ENCODE results near the gene RPAP2. TPM values are rescaled to one million over a fixed set of nuclear protein-coding genes. Genes with fewer than 3 reads are reported as not detected.
"Not testable (repeated sequence)": the region's sequence is repeated elsewhere in the genome, so short reads cannot be mapped to it uniquely, and the experiment has no call there.

The RPAP2 gene
- total RNA-seq, 1 experiment from 2014 or later = 28.1 TPM

- ATAC-seq (no peak), DNase-seq (ENCODE audit: low read depth, low spot score) (no peak)
- RAD21 ChIA-PET (ENCODE audit: low non-redundant PET in 1 of 2, low total read pairs in 2 of 2, uncharacterized antibody in 2 of 2, unreplicated experiment in 2 of 2) = no interaction called here
- H3K4me2 ChIP-seq (ENCODE audit: low read length) = no peak overlapping the region
- no peaks in the 10 kb centered on the region for H3K4me1 ChIP-seq (ENCODE audit: control insufficient read depth in 1 of 2, insufficient read depth in 2 of 2, low read length in 2 of 2)
- no peaks in the 10 kb centered on the region for H4K20me1 ChIP-seq (ENCODE audit: insufficient read depth)
- no peaks in the 10 kb centered on the region for H3K36me3 ChIP-seq (ENCODE audit: control insufficient read depth in 1 of 2, insufficient read depth in 2 of 2, low read length in 2 of 2)
- no peak overlapping the region for H3K4me3 ChIP-seq (replicated peaks in 1 of 2; ENCODE audit: low read depth in 1 of 2, low read length in 2 of 2)
- CTCF ChIA-PET = interaction anchor here (1.0 kb wide), 1 partner anchor 8 kb away, joined by 3 read pairs; no protein-coding TSS in a partner anchor
- no TSS peak for BruUV-seq (replicated peaks)
- no peaks in the 10 kb centered on the region for H3K9me3 ChIP-seq (ENCODE audit: control insufficient read depth in 1 of 2, insufficient read depth in 1 of 2, low read depth in 1 of 2, low read length in 2 of 2)
- POLR2A ChIA-PET = no interaction called here
- TF ChIP-seq EGR1 (IDR thresholded peaks at IDR 0.05; ENCODE audit: low read depth) = no peak
- TF ChIP-seq RAD21 (IDR thresholded peaks at IDR 0.05; ENCODE audit: low read depth) = no peak
- no peak for TF ChIP-seq SRF (IDR thresholded peaks at IDR 0.05; ENCODE audit: low read depth)
- no peaks in the 10 kb centered on the region for H3K9me2 ChIP-seq (ENCODE audit: insufficient read depth)
- intact Hi-C loops (cut with micrococcal nuclease) = no loop called here
- no peaks in the 10 kb centered on the region for H3K27me3 ChIP-seq (ENCODE audit: insufficient read depth, low read length)
- no peak overlapping the region for H2AFZ ChIP-seq (ENCODE audit: low read depth, low read length, poor library complexity, severe bottlenecking)
- no peak overlapping the region for H3K27ac ChIP-seq (ENCODE audit: low read depth, low read length)
- H3K79me2 ChIP-seq (ENCODE audit: insufficient read depth, low read length) = no peaks in the 10 kb centered on the region
- H3K9ac ChIP-seq (ENCODE audit: low read length) = no peak overlapping the region
Observed at GRCh38 chr1:92425617-92426016, 126.8 kb downstream of the RPAP2 start.

GRCh38 chr1:92430030-92430429, 131.2 kb downstream of the RPAP2 start:
- POLR2A ChIA-PET = no interaction called here
- ATAC-seq (no peak), DNase-seq (ENCODE audit: low read depth, low spot score) (no peak)
- Histone ChIP-seq H3K9me3 (ENCODE audit: control insufficient read depth in 1 of 2, insufficient read depth in 1 of 2, low read depth in 1 of 2, low read length in 2 of 2) (no peaks in the 10 kb centered on the region), H3K4me1 (ENCODE audit: control insufficient read depth in 1 of 2, insufficient read depth in 2 of 2, low read length in 2 of 2) (no peaks in the 10 kb centered on the region), H3K4me2 (ENCODE audit: low read length) (no peak overlapping the region), H3K79me2 (ENCODE audit: insufficient read depth, low read length) (no peaks in the 10 kb centered on the region), H2AFZ (ENCODE audit: low read depth, low read length, poor library complexity, severe bottlenecking) (no peak overlapping the region), H4K20me1 (ENCODE audit: insufficient read depth) (no peaks in the 10 kb centered on the region), H3K36me3 (ENCODE audit: control insufficient read depth in 1 of 2, insufficient read depth in 2 of 2, low read length in 2 of 2) (no peaks in the 10 kb centered on the region), H3K27ac (ENCODE audit: low read depth, low read length) (no peak overlapping the region), H3K27me3 (ENCODE audit: insufficient read depth, low read length) (no peaks in the 10 kb centered on the region), H3K4me3 (replicated peaks in 1 of 2; ENCODE audit: low read depth in 1 of 2, low read length in 2 of 2) (no peak overlapping the region), H3K9ac (ENCODE audit: low read length) (no peak overlapping the region), H3K9me2 (ENCODE audit: insufficient read depth) (no peaks in the 10 kb centered on the region)
- intact Hi-C loops (cut with micrococcal nuclease) = no loop called here
- CTCF ChIA-PET = no interaction called here
- no peak for TF ChIP-seq SRF (IDR thresholded peaks at IDR 0.05; ENCODE audit: low read depth)
- no TSS peak for BruUV-seq (replicated peaks)
- RAD21 ChIA-PET (ENCODE audit: low non-redundant PET in 1 of 2, low total read pairs in 2 of 2, uncharacterized antibody in 2 of 2, unreplicated experiment in 2 of 2) = no interaction called here

- H3K9ac ChIP-seq (ENCODE audit: low read length); intact Hi-C loops (cut with micrococcal nuclease); DNase-seq (ENCODE audit: low read depth, low spot score); H3K4me1 ChIP-seq (ENCODE audit: control insufficient read depth in 1 of 2, insufficient read depth in 2 of 2, low read length in 2 of 2); H3K4me3 ChIP-seq (replicated peaks in 1 of 2; ENCODE audit: low read depth in 1 of 2, low read length in 2 of 2); BruUV-seq (replicated peaks); H3K4me2 ChIP-seq (ENCODE audit: low read length); RAD21 ChIA-PET (ENCODE audit: low non-redundant PET in 1 of 2, low total read pairs in 2 of 2, uncharacterized antibody in 2 of 2, unreplicated experiment in 2 of 2); H3K36me3 ChIP-seq (ENCODE audit: control insufficient read depth in 1 of 2, insufficient read depth in 2 of 2, low read length in 2 of 2); H2AFZ ChIP-seq (ENCODE audit: low read depth, low read length, poor library complexity, severe bottlenecking); H3K27me3 ChIP-seq (ENCODE audit: insufficient read depth, low read length); H3K79me2 ChIP-seq (ENCODE audit: insufficient read depth, low read length); CTCF ChIA-PET; H3K9me3 ChIP-seq (ENCODE audit: control insufficient read depth in 1 of 2, insufficient read depth in 1 of 2, low read depth in 1 of 2, low read length in 2 of 2); POLR2A ChIA-PET; H3K27ac ChIP-seq (ENCODE audit: low read depth, low read length); ATAC-seq; H4K20me1 ChIP-seq (ENCODE audit: insufficient read depth); H3K9me2 ChIP-seq (ENCODE audit: insufficient read depth): not testable (repeated sequence)
Observed at GRCh38 chr1:92434572-92434971, 135.7 kb downstream of the RPAP2 start.
